HepG2 (cell line): ENCODE measurements around the gene PPHLN1. TPM values are rescaled to one million over a fixed set of nuclear protein-coding genes. Genes with fewer than 3 reads are reported as not detected.

Experiments used
- EEA1 ChIP-seq: sonication (generic); formaldehyde crosslinking; IDR thresholded peaks from 2 replicates; pipeline ENCODE4 v1.5.1; 2020; ENCODE audit warnings: mild to moderate bottlenecking, missing genetic modification reagents, borderline replicate concordance
- ELF1 ChIP-seq: sonication (generic); formaldehyde crosslinking; IDR thresholded peaks from 2 replicates; pipeline ENCODE4 v1.4.0; 2020; ENCODE audit warnings: missing genetic modification reagents
- ELF4 ChIP-seq: sonication (generic); formaldehyde crosslinking; IDR thresholded peaks from 2 replicates; pipeline ENCODE4 v1.5.0; 2020; ENCODE audit warnings: missing genetic modification reagents, mild to moderate bottlenecking, moderate library complexity, borderline replicate concordance
- FOXM1 ChIP-seq: sonication (generic); formaldehyde crosslinking; IDR thresholded peaks from 2 replicates; pipeline ENCODE4 v1.5.0; 2020; ENCODE audit warnings: missing genetic modification reagents
- GATAD2A ChIP-seq: IDR thresholded peaks from 2 replicates; pipeline ENCODE4 v1.6.1; 2016
- HDAC2 ChIP-seq: sonication (generic); formaldehyde crosslinking; IDR thresholded peaks from 2 replicates; pipeline ENCODE4 v1.4.0; 2020; ENCODE audit warnings: missing genetic modification reagents
- HOXA3 ChIP-seq: sonication (generic); formaldehyde crosslinking; IDR thresholded peaks from 2 replicates; pipeline ENCODE4 v1.5.0; 2020; ENCODE audit warnings: missing genetic modification reagents
- IKZF5 ChIP-seq: IDR thresholded peaks from 2 replicates; pipeline ENCODE4 v1.6.1; 2018; ENCODE audit warnings: missing genetic modification reagents, mild to moderate bottlenecking, missing compliant biosample characterization
- JDP2 ChIP-seq: sonication (generic); formaldehyde crosslinking; IDR thresholded peaks from 2 replicates; pipeline ENCODE4 v1.8.1; 2022; ENCODE audit warnings: missing genetic modification reagents, borderline replicate concordance
- LBX2 ChIP-seq: sonication (generic); formaldehyde crosslinking; IDR thresholded peaks from 2 replicates; pipeline ENCODE4 v1.5.0; 2020; ENCODE audit warnings: missing genetic modification reagents, mild to moderate bottlenecking, borderline replicate concordance
- MAX ChIP-seq: IDR thresholded peaks from 2 replicates; pipeline ENCODE4 v1.6.1; 2012; ENCODE audit warnings: inconsistent platforms
- NFE2L2 ChIP-seq: fragments of 150-350 bp; IDR thresholded peaks from 2 replicates; pipeline ENCODE4 v1.6.1; 2014; ENCODE audit warnings: low read length
- RFXAP ChIP-seq: sonication (generic); formaldehyde crosslinking; IDR thresholded peaks from 2 replicates; pipeline ENCODE4 v1.4.0; 2020; ENCODE audit warnings: missing genetic modification reagents, borderline replicate concordance
- SKIL ChIP-seq: sonication (generic); formaldehyde crosslinking; IDR thresholded peaks from 2 replicates; pipeline ENCODE4 v1.8.0; 2022; ENCODE audit warnings: missing genetic modification reagents, mild to moderate bottlenecking, moderate library complexity, borderline replicate concordance
- SP5 ChIP-seq: IDR thresholded peaks from 2 replicates; pipeline ENCODE4 v1.6.1; 2016; ENCODE audit warnings: low read depth, borderline replicate concordance
- SYNCRIP ChIP-seq: fragments of 200-400 bp; formaldehyde crosslinking; IDR thresholded peaks from 2 replicates; pipeline ENCODE4 v1.6.1; 2018; ENCODE audit warnings: mild to moderate bottlenecking, low read depth, low read length; ENCODE audit not compliant: insufficient read depth
- ZHX2 ChIP-seq, 2 experiments: sonication (generic) in 1 of 2; formaldehyde crosslinking in 1 of 2; IDR thresholded peaks; 2 replicates each; pipeline versions ENCODE4 v1.6.1 to v1.9.0; 2014 to 2022; ENCODE audit warnings: antibody characterized with exemption in 1 of 2, borderline replicate concordance in 1 of 2, inconsistent platforms in 1 of 2, low read depth in 1 of 2, missing genetic modification reagents in 1 of 2
- ZNF124 ChIP-seq: sonication (generic); formaldehyde crosslinking; IDR thresholded peaks from 2 replicates; pipeline ENCODE4 v1.4.0; 2020; ENCODE audit warnings: missing genetic modification reagents
- ZNF24 ChIP-seq: fragments of 450-650 bp; IDR thresholded peaks from 2 replicates; pipeline ENCODE4 v1.6.1; 2017; ENCODE audit warnings: antibody characterized with exemption, mild to moderate bottlenecking
- ZNF317 ChIP-seq: sonication (generic); formaldehyde crosslinking; IDR thresholded peaks from 2 replicates; pipeline ENCODE4 v1.5.0; 2020; ENCODE audit warnings: mild to moderate bottlenecking, missing genetic modification reagents
- polyA plus RNA-seq, 8 experiments: library from polyadenylated mRNA; depleted of rRNA in 3 of 8; stranded (reverse) in 7 of 8; unstranded in 1 of 8; fragments of >200 nt; fragmentation: Illumina TruSeq in 4 of 8; extraction: Trizol in 4 of 8; gene quantifications; 2 replicates each; pipeline versions ENCODE4 v1.2.1 to v1.2.3, GENCODE V29; 2011 to 2016; ENCODE audit warnings: low read depth in 4 of 8, missing spikeins in 1 of 8, mixed read lengths in 1 of 8; ENCODE audit not compliant: insufficient read depth in 1 of 8
- total RNA-seq, 5 experiments: library from RNA; depleted of rRNA; stranded (reverse); fragments of >200 nt; fragmentation: Illumina TruSeq; extraction: Trizol; gene quantifications; 2 replicates each; pipeline ENCODE4 v1.2.3, GENCODE V29; 2016; ENCODE audit warnings: low read depth in 1 of 5

PPHLN1 gene
- total and polyA plus RNA-seq, 2 of the 13 experiments (the other 11 are each of a cell fraction or from before 2014, with no cell fraction given) = 43.4 to 66.0 TPM

- peak; percentile 71; the same call in 1 of the 2 replicates for TF ChIP-seq ZHX2 (IDR thresholded peaks at IDR 0.05; ENCODE audit: low read depth)
- no peak for TF ChIP-seq ZHX2 (CRISPR knock-in tag; IDR thresholded peaks at IDR 0.05; ENCODE audit: borderline replicate concordance)
- 0 out of 2 replicates have a peak, but pooled peaks have one; percentile 18 for TF ChIP-seq ZNF317 (CRISPR knock-in tag)
- no peak for TF ChIP-seq FOXM1 (CRISPR knock-in tag)
- TF ChIP-seq SP5 = no peak
- TF ChIP-seq MAX = peak; percentile 61
- TF ChIP-seq NFE2L2 = no peak
- TF ChIP-seq ZNF24 = no peak
- TF ChIP-seq RFXAP (CRISPR knock-in tag) = peak; percentile 59; the same call in 1 of the 2 replicates
- TF ChIP-seq SYNCRIP = no peak
- TF ChIP-seq HDAC2 (CRISPR knock-in tag) = peak; percentile 38; the same call in 1 of the 2 replicates
- TF ChIP-seq HOXA3 (CRISPR knock-in tag) = peak; percentile 92
- TF ChIP-seq JDP2 (CRISPR knock-in tag) = no peak
- no peak for TF ChIP-seq EEA1
- no peak for TF ChIP-seq ZNF124 (CRISPR knock-in tag)
- peak; percentile 73; the same call in 1 of the 2 replicates for TF ChIP-seq IKZF5
- TF ChIP-seq GATAD2A (CRISPR knock-in tag) = no peak
- TF ChIP-seq ELF1 (CRISPR knock-in tag) = peak; percentile 91
- TF ChIP-seq LBX2 (CRISPR knock-in tag) = no peak
- TF ChIP-seq ELF4 (CRISPR knock-in tag) = peak; percentile 86
- no peak for TF ChIP-seq SKIL (CRISPR knock-in tag)
Observed at GRCh38 chr12:42325653-42326474, at the start of gene PPHLN1, which contains the start of gene ZCRB1 (continued).
